GM23338 (cell line): ENCODE measurements around the gene LRBA. TPM values are rescaled to one million over a fixed set of nuclear protein-coding genes. Genes with fewer than 3 reads are reported as not detected.
"Not testable (repeated sequence)": the region's sequence is repeated elsewhere in the genome, so short reads cannot be mapped to it uniquely, and the experiment has no call there.

Source experiments
- ATAC-seq: fragments of 200-7000 bp; cut with Tn5 transposase; 3 replicates; pipeline ENCODE4 v1.9.1; 2020
- DNase-seq: peaks from one replicate; pipeline ENCODE4 v3.0.0-alpha.2; 2015; ENCODE audit warnings: low spot score
- H2AFZ ChIP-seq: fragments of 200-600 bp; sonication (generic); 2 replicates; pipeline ENCODE4 v1.8.0; 2016; ENCODE audit warnings: antibody characterized with exemption, mild to moderate bottlenecking, moderate library complexity
- H3F3A ChIP-seq: fragments of 200-600 bp; sonication (generic); replicated peaks from 2 replicates; pipeline ENCODE4 v1.8.0; 2017; ENCODE audit warnings: antibody characterized with exemption, mixed run types, low read depth
- H3K27ac ChIP-seq: fragments of 200-600 bp; sonication (generic); 2 replicates; pipeline ENCODE4 v1.6.1; 2016; ENCODE audit warnings: low read depth
- H3K27me3 ChIP-seq: fragments of 200-600 bp; sonication (generic); 2 replicates; pipeline ENCODE4 v1.8.0; 2016; ENCODE audit warnings: mild to moderate bottlenecking, mixed run types, moderate library complexity; ENCODE audit not compliant: insufficient read depth
- H3K36me3 ChIP-seq: fragments of 200-600 bp; sonication (generic); 2 replicates; pipeline ENCODE4 v1.8.0; 2016; ENCODE audit warnings: mild to moderate bottlenecking; ENCODE audit not compliant: insufficient read depth
- H3K4me1 ChIP-seq: fragments of 200-600 bp; sonication (generic); 2 replicates; pipeline ENCODE4 v1.8.0; 2016; ENCODE audit warnings: mild to moderate bottlenecking, moderate library complexity; ENCODE audit not compliant: insufficient read depth
- H3K4me2 ChIP-seq: fragments of 200-600 bp; sonication (generic); 2 replicates; pipeline ENCODE4 v1.7.1; 2017; ENCODE audit warnings: mixed run types
- H3K4me3 ChIP-seq: fragments of 200-600 bp; sonication (generic); 2 replicates; pipeline ENCODE4 v1.6.1; 2016; ENCODE audit warnings: mixed run types
- H3K79me2 ChIP-seq: fragments of 200-600 bp; sonication (generic); replicated peaks from 2 replicates; pipeline ENCODE4 v1.8.0; 2017; ENCODE audit warnings: mild to moderate bottlenecking; ENCODE audit not compliant: insufficient read depth
- H3K9me2 ChIP-seq: fragments of 200-600 bp; sonication (generic); 2 replicates; pipeline ENCODE4 v1.8.0; 2017; ENCODE audit not compliant: insufficient read depth
- H4K20me1 ChIP-seq: fragments of 200-600 bp; sonication (generic); replicated peaks from 2 replicates; pipeline ENCODE4 v1.8.0; 2017; ENCODE audit warnings: mild to moderate bottlenecking; ENCODE audit not compliant: insufficient read depth
- H3K27ac Mint-ChIP-seq: 2 replicates; pipeline ENCODE4 v1.8.0; 2020; ENCODE audit warnings: inconsistent platforms, mild to moderate bottlenecking, moderate library complexity, mixed read lengths
- H3K27me3 Mint-ChIP-seq: 3 replicates; pipeline ENCODE4 v1.8.0; 2022; ENCODE audit warnings: low read depth, mild to moderate bottlenecking, moderate library complexity, mixed read lengths, inconsistent platforms; ENCODE audit not compliant: insufficient read depth, poor library complexity
- H3K36me3 Mint-ChIP-seq: 3 replicates; pipeline ENCODE4 v1.8.0; 2021; ENCODE audit warnings: low read depth, mild to moderate bottlenecking, inconsistent platforms, moderate library complexity, mixed read lengths
- H3K4me1 Mint-ChIP-seq: 3 replicates; pipeline ENCODE4 v1.8.0; 2020; ENCODE audit warnings: mild to moderate bottlenecking, inconsistent platforms, mixed read lengths
- H3K4me3 Mint-ChIP-seq: 3 replicates; pipeline ENCODE4 v1.8.0; 2021; ENCODE audit warnings: moderate library complexity, mild to moderate bottlenecking, inconsistent platforms, mixed read lengths
- H3K9me3 Mint-ChIP-seq: 3 replicates; pipeline ENCODE4 v1.8.0; 2020; ENCODE audit warnings: moderate library complexity, mild to moderate bottlenecking, inconsistent platforms, mixed read lengths
- CREB1 ChIP-seq: fragments of 250-450 bp; sonication (Bioruptor Pico); IDR thresholded peaks from 2 replicates; pipeline ENCODE4 v1.5.0; 2020; ENCODE audit warnings: low read depth, mild to moderate bottlenecking, moderate library complexity
- EZH2 ChIP-seq: fragments of 200-600 bp; sonication (generic); IDR thresholded peaks from one replicate; pipeline ENCODE4 v1.8.0; 2017; ENCODE audit warnings: antibody characterized with exemption, mild to moderate bottlenecking, low read depth; ENCODE audit not compliant: unreplicated experiment
- POLR2AphosphoS5 ChIP-seq: IDR thresholded peaks from 2 replicates; pipeline ENCODE4 v1.6.1; 2016; ENCODE audit warnings: antibody characterized with exemption, low read depth
- ZNF114 ChIP-seq: fragments of 250-450 bp; sonication (Bioruptor Pico); IDR thresholded peaks from 2 replicates; pipeline ENCODE4 v1.5.0; 2020; ENCODE audit warnings: mild to moderate bottlenecking, moderate library complexity
- ZNF462 ChIP-seq: fragments of 250-450 bp; sonication (Bioruptor Pico); IDR thresholded peaks from 2 replicates; pipeline ENCODE4 v1.5.0; 2020; ENCODE audit warnings: mild to moderate bottlenecking, moderate library complexity
- polyA plus RNA-seq: library from polyadenylated mRNA; unstranded; fragments of >200 nt; fragmentation: Nextera tagmentation; extraction: Ambion mirVana; gene quantifications from 2 replicates; pipeline ENCODE4 v1.2.1, GENCODE V29; 2016
- total RNA-seq: library from RNA; depleted of rRNA; stranded (reverse); fragments of >200 nt; shearing (Covaris generic); gene quantifications from 2 replicates; pipeline ENCODE4 v1.2.3, GENCODE V29; 2014
- TF ChIP-seq, protein P1 (sequence below), 2 experiments: fragments of 200-600 bp in 1 of 2; sonication (generic) in 1 of 2; conservative IDR thresholded peaks; 2 replicates each; pipeline versions ENCODE4 v1.5.1 to v1.6.1; 2016 to 2017; ENCODE audit warnings: antibody characterized with exemption in 2 of 2, low read depth in 2 of 2, mild to moderate bottlenecking in 2 of 2, moderate library complexity in 1 of 2

LRBA gene
- total and polyA plus RNA-seq, 2 experiments from 2014 or later, result 23.3 to 126 TPM

DNA sequence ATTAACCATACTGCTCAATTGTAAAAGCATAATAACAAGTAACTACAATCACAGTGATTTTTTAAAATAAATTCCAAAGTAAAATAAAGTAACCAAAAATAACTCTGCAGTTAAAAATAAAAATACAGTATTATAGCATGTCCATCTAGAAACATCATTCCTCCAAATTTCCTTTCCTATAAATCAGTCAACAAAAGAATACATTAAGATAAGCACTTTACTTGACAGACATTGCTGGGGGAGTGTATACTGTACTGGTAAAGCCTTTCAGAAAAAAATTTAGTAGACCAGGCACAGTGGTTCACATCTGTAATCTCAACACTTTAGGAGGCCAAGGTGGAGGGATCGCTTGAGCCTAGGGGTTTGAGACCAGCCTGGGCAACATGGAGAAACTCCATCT, 91.1 kb downstream of the LRBA start:
- Histone ChIP-seq H3K36me3 (no peaks in the 10 kb centered on the region), H3F3A (no peaks in the 10 kb centered on the region), H3K27me3 (no peaks in the 10 kb centered on the region), H3K9me2 (no peaks in the 10 kb centered on the region), H3K4me2 (no peak overlapping the region), H3K27ac (no peak overlapping the region), H3K4me1 (no peaks in the 10 kb centered on the region), H2AFZ (no peak overlapping the region), H3K79me2 (no peaks in the 10 kb centered on the region), H3K4me3 (no peak overlapping the region), H4K20me1 (no peaks in the 10 kb centered on the region)
- no peak for DNase-seq
- Mint-ChIP-seq H3K9me3 (no peaks in the 10 kb centered on the region), H3K27me3 (peaks cover under 1% of the 10 kb centered on the region), H3K4me3 (no peak overlapping the region), H3K27ac (no peak overlapping the region), H3K4me1 (peaks cover 3% of the 10 kb centered on the region), H3K36me3 (peaks cover 14% of the 10 kb centered on the region; the same call in 2 of the 3 replicates)
- no peak for TF ChIP-seq POLR2AphosphoS5
- TF ChIP-seq, protein P1, sequence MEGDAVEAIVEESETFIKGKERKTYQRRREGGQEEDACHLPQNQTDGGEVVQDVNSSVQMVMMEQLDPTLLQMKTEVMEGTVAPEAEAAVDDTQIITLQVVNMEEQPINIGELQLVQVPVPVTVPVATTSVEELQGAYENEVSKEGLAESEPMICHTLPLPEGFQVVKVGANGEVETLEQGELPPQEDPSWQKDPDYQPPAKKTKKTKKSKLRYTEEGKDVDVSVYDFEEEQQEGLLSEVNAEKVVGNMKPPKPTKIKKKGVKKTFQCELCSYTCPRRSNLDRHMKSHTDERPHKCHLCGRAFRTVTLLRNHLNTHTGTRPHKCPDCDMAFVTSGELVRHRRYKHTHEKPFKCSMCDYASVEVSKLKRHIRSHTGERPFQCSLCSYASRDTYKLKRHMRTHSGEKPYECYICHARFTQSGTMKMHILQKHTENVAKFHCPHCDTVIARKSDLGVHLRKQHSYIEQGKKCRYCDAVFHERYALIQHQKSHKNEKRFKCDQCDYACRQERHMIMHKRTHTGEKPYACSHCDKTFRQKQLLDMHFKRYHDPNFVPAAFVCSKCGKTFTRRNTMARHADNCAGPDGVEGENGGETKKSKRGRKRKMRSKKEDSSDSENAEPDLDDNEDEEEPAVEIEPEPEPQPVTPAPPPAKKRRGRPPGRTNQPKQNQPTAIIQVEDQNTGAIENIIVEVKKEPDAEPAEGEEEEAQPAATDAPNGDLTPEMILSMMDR (conservative IDR thresholded peaks at IDR 0.05; ENCODE audit: low read depth in 2 of 2), result no peak
- no peak for TF ChIP-seq EZH2
- no peak for TF ChIP-seq ZNF462 (CRISPR knock-in tag)
- no peak for TF ChIP-seq ZNF114 (CRISPR knock-in tag)
- no peak for TF ChIP-seq CREB1 (CRISPR knock-in tag)
- no peak for ATAC-seq

DNA sequence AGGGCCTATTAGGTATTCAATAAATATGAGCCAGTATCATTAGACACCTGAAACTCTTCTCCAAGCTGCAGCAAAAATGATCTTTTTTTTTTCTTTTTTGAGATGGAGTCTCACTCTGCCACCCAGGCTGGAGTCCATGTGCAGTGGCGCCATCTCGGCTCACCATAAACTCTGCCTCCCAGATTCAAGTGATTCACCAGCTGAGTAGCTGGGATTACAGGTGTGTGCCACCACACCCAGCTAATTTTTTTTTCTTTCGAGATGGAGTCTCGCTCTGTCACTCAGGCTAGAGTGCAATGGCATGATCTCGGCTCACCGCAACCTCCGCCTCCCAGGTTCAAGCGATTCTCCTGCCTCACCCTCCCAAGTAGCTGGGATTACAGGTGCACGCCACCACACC, 93.6 kb downstream of the LRBA start:
- not testable (repeated sequence) for DNase-seq, H3K79me2 ChIP-seq, H3K4me3 ChIP-seq, H3K27ac Mint-ChIP-seq, H3K9me2 ChIP-seq, H3K4me2 ChIP-seq, H3K4me3 Mint-ChIP-seq, H3K4me1 ChIP-seq, H3K27me3 Mint-ChIP-seq, H4K20me1 ChIP-seq, ATAC-seq, H3K27ac ChIP-seq, H3K4me1 Mint-ChIP-seq, H2AFZ ChIP-seq, H3K36me3 ChIP-seq, H3F3A ChIP-seq, H3K9me3 Mint-ChIP-seq, H3K27me3 ChIP-seq
- peaks cover 18% of the 10 kb centered on the region; the same call in 2 of the 3 replicates for H3K36me3 Mint-ChIP-seq

DNA sequence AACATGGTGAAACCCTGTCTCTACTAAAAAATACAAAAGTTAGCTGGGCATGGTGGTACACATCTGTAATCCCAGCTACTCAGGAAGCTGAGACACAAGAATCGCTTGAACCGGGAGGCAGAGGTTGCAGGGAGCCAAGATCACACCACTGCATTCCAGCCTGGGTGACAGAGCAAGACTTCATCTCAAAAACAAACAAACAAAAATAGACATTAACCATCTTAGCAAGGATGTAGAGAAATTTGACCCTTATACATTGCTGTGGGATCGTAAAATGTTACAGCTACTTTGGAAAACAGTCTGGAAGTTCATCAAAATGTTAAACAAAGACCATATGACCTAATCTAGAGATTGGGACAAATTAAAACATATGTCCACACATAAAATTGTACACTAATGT, 96.5 kb downstream of the LRBA start:
- not testable (repeated sequence) for H3K4me3 Mint-ChIP-seq, H3K27ac ChIP-seq, H3K9me2 ChIP-seq, H4K20me1 ChIP-seq, H3K27me3 ChIP-seq, H3K4me2 ChIP-seq, H3K4me1 ChIP-seq, H3K9me3 Mint-ChIP-seq, H3K4me1 Mint-ChIP-seq, DNase-seq, H3K27me3 Mint-ChIP-seq, H3K27ac Mint-ChIP-seq, H2AFZ ChIP-seq, H3K4me3 ChIP-seq, ATAC-seq, H3K79me2 ChIP-seq, H3F3A ChIP-seq
- peaks cover 22% of the 10 kb centered on the region for H3K36me3 ChIP-seq
- peaks cover 30% of the 10 kb centered on the region for H3K36me3 Mint-ChIP-seq
